Stimulated activated CD4-positive, alpha-beta T cell treated with anti-CD3 and anti-CD28 coated beads, TNF-alpha, amount 100 ng/mL, for 1 hour (primary cell): ENCODE results near the gene RNU1-4.
"Not testable (repeated sequence)": the region's sequence is repeated elsewhere in the genome, so short reads cannot be mapped to it uniquely, and the experiment has no call there.

Experiments
- DNase-seq, 3 donors: peaks; one replicate each; pipeline ENCODE4 v3.0.0-alpha.2; 2020; ENCODE audit warnings: low read depth in 3 of 3, low spot score in 1 of 3

RNU1-4 gene

GRCh38 chr1:16740047-16740964 is at the start of gene RNU1-4:
Gene RNU1-4 (plus strand): TSS chr1:16740516.
- not testable (repeated sequence) for DNase-seq

DNA sequence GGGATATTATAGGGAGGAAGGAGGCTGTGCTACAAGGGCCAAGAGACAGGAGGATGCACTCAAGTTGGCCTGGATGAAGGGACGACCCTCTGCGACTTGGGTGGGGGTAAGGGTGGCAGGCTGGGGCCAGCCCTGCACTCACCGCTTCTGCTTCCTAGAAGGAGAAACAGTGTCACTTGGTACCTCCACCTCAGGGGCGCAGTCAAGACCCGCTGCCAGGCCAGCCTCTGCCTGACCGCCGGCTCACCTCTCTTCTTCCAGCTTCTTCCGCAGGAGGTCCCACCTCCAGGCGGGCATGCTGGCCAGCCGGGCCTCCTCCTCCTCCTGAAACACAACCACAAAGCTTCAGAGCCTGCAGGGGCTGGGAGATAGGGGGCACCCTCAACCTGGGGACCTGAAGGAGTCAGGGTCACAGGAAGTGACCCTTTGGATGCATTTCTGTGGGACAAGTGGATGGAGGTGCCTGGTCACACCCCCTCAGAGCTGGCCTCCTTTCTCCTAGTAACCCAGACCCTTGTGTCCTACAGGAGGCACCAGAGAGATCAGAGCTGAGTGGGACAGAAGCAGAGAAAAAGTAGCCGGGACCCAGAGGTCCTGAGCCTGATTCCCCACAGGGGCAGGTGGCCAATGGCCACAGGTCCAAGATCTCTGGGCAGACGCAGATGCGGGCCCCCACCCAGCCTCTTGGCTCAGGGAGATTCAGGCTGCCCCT is 49.2 kb upstream of the RNU1-4 start:
- not testable (repeated sequence) for DNase-seq

DNA sequence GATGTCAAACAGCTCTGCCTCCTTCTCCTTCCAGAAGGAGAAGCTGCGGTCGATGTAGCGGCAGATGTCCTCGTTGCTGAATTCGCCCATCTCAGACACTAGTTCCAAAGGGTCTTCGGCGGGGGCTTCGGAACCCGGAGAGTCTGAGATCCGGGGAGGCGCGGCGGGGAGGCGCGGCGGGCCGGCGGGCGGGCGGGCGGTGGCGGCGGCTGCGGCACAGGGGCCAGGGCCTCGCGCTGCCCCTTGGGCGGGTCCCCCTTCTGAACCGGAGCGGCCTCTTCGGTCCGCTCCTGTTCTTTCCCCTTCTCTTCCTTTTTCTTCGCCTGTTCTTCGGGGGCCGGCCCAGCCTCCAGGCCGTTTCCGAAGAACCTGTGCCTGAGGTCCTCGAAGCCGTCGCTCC is 48.0 kb upstream of the RNU1-4 start:
- not testable (repeated sequence) for DNase-seq

- DNase-seq, result not testable (repeated sequence)
These were observed 47.4 kb upstream of the RNU1-4 start for GRCh38 chr1:16692717-16693448.

GRCh38 chr1:16693449-16694307 is 46.6 kb upstream of the RNU1-4 start:
- DNase-seq, result not testable (repeated sequence)

- DNase-seq, result not testable (repeated sequence)
These were observed 46.0 kb upstream of the RNU1-4 start for GRCh38 chr1:16694308-16694702.

- not testable (repeated sequence) for DNase-seq
These were observed 43.7 kb upstream of the RNU1-4 start for GRCh38 chr1:16696507-16697150.

GRCh38 chr1:16697152-16697551 is 43.2 kb upstream of the RNU1-4 start:
- DNase-seq, result not testable (repeated sequence)

- not testable (repeated sequence) for DNase-seq
These were observed 40.9 kb upstream of the RNU1-4 start for GRCh38 chr1:16699440-16699839.

DNA sequence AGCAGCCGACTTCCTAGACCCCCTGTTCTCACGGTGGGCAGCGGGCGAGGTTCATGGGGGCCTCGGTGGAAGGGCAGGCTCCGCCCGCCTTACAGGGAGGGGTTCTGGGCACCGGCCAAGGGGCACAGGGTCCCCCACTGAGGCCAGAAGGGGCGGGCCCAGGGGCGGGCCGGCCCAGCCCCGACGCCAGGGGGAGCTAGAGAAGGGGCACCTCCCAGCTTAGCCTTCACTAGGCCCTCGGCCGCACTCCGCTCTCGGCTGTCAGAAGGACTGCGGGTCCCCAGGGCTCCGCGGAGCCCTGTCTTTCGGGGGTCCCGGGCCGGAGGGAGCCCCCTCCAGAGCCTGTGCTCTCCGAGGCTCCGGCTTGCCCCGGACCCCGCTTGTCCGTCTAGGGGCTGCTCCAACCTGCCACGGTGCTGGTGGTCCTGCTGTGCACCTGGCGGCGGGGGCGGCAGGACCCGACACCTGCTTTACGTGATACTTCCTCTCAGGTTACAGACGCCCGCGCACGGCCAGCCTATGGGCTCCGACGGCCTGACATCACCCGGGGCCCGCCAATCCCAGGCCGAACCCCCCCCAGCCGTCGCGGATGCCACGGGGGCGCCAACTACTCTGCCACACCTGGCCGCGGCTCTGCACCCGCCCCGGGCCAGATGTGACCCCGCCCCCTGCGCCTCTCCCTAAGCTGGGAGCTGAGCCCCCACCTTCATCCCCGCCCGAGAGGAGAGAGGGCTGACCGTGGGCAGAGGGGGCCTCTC is 40.0 kb upstream of the RNU1-4 start:
- DNase-seq, result not testable (repeated sequence)

GRCh38 chr1:16701189-16701588 is 39.1 kb upstream of the RNU1-4 start:
- not testable (repeated sequence) for DNase-seq

DNA sequence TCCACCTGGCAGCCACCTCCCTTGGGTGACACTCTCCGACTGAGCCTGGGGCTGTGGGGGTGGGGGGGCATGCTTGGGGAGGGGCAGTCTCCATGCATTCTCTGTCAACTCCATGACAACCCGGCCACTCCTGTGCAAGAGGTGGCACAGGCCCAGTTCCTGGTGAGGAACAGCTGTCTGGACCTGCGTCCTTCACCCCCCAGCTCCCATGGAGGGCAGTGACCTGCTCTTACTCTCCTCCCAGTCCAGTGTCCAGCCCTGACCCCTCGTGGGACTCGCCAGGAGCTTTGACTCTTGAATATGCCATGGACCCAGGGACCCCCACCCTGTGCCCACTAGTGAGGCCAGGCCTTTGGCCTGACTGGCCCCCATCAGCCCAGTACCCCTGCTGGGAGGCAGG is 38.0 kb upstream of the RNU1-4 start:
- not testable (repeated sequence) for DNase-seq

GRCh38 chr1:16703141-16703540 is 37.2 kb upstream of the RNU1-4 start:
- DNase-seq, result not testable (repeated sequence)

- DNase-seq, result not testable (repeated sequence)
These were observed 36.7 kb upstream of the RNU1-4 start for GRCh38 chr1:16703602-16704001.

- DNase-seq, result not testable (repeated sequence)
These were observed 36.2 kb upstream of the RNU1-4 start for GRCh38 chr1:16704076-16704475.

- DNase-seq, result not testable (repeated sequence)
These were observed 35.7 kb upstream of the RNU1-4 start for GRCh38 chr1:16704502-16705100.

DNA sequence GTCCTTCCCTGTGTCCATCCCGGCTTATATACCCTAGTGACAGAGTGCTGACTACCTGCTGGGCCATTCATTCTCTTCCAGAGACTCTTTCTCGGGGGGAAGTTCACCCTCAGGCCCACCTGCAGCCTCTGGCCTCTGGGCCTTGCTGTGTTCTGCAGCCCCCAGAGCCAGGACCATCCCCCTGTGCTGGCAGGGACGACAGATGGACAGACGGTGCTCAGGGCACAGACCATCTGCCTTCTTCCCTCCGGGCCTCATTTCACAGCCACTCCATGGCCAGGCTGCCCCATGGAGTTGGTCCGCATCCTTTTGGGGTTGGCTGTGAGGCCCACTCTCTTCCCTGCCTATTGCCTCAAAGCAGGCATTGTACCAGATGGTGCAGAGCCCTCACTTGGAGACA is 34.0 kb upstream of the RNU1-4 start:
- not testable (repeated sequence) for DNase-seq
